HEK293 (cell line): ENCODE data around the gene GHDC.
A peak's percentile ranks its signal among the peaks of the same experiment; 100 is the strongest.

ENCODE experiments used
- CTCF ChIA-PET: fragments of 350-600 bp; formaldehyde crosslinking; extraction: SDS; loops from one replicate; lab custom pipeline; 2021; ENCODE audit warnings: antibody characterized with exemption; lab: Yijun Ruan, JAX
- POLR2A ChIA-PET: fragments of 300-600 bp; formaldehyde crosslinking; extraction: SDS; loops from one replicate; lab custom pipeline; 2020; ENCODE audit warnings: antibody characterized with exemption, inconsistent platforms; lab: Yijun Ruan, JAX
- H3K27ac ChIP-seq: fragments of 200-500 bp; sonication (Bioruptor generic); 2 replicates; pipeline ENCODE4 v1.5.1; 2014; ENCODE audit warnings: low read depth, low read length, control low read depth, inconsistent platforms; ENCODE audit errors: extremely low read depth
- H3K36me3 ChIP-seq, 2 experiments: fragments of 200-500 bp in 1 of 2; sonication (Bioruptor generic) in 1 of 2; 1 replicate in 1 of 2; 2 replicates in 1 of 2; pipeline ENCODE4 v1.5.1; 2014 to 2017; ENCODE audit warnings: inconsistent platforms in 2 of 2, low read length in 2 of 2; ENCODE audit not compliant: control insufficient read depth in 2 of 2, insufficient read depth in 1 of 2
- H3K4me1 ChIP-seq: fragments of 200-500 bp; sonication (Bioruptor generic); 2 replicates; pipeline ENCODE4 v1.5.1; 2014; ENCODE audit warnings: mild to moderate bottlenecking, low read length, inconsistent platforms; ENCODE audit not compliant: control insufficient read depth, insufficient read depth
- H3K4me3 ChIP-seq: 2 replicates; pipeline ENCODE4 v1.5.1; 2011; ENCODE audit warnings: low read depth, mild to moderate bottlenecking, control low read depth, low read length, moderate library complexity
- H3K9me3 ChIP-seq: fragments of 200-500 bp; sonication (Bioruptor generic); 2 replicates; pipeline ENCODE4 v1.5.1; 2014; ENCODE audit warnings: low read depth, low read length, inconsistent platforms; ENCODE audit not compliant: control insufficient read depth, insufficient read depth
- BCL6B ChIP-seq: fragments of 450-650 bp; formaldehyde crosslinking; IDR thresholded peaks from 2 replicates; pipeline ENCODE4 v1.5.1; 2017; ENCODE audit warnings: missing biosample characterization, missing genetic modification characterization
- GLIS1 ChIP-seq: fragments of 450-650 bp; formaldehyde crosslinking; IDR thresholded peaks from 2 replicates; pipeline ENCODE4 v1.5.1; 2016; ENCODE audit warnings: missing biosample characterization, missing genetic modification characterization
- HOXA7 ChIP-seq: sonication (generic); formaldehyde crosslinking; IDR thresholded peaks from 2 replicates; pipeline ENCODE4 v1.8.1; 2022; ENCODE audit warnings: missing genetic modification reagents, borderline replicate concordance
- HOXD13 ChIP-seq: sonication (generic); formaldehyde crosslinking; IDR thresholded peaks from 2 replicates; pipeline ENCODE4 v1.8.0; 2022; ENCODE audit warnings: missing genetic modification reagents, borderline replicate concordance
- KLF10 ChIP-seq: fragments of 450-650 bp; IDR thresholded peaks from 2 replicates; pipeline ENCODE4 v1.5.1; 2018; ENCODE audit warnings: missing biosample characterization, mild to moderate bottlenecking, missing genetic modification characterization
- KLF16 ChIP-seq: fragments of 450-650 bp; formaldehyde crosslinking; IDR thresholded peaks from 2 replicates; pipeline ENCODE4 v1.5.1; 2017; ENCODE audit warnings: missing biosample characterization, missing genetic modification characterization
- MYNN ChIP-seq: fragments of 450-650 bp; formaldehyde crosslinking; IDR thresholded peaks from 2 replicates; pipeline ENCODE4 v1.5.1; 2016; ENCODE audit warnings: missing biosample characterization, missing genetic modification characterization, borderline replicate concordance
- OSR2 ChIP-seq: fragments of 450-650 bp; formaldehyde crosslinking; IDR thresholded peaks from 2 replicates; pipeline ENCODE4 v1.5.1; 2016; ENCODE audit warnings: missing biosample characterization, missing genetic modification characterization
- SCRT2 ChIP-seq: fragments of 450-650 bp; formaldehyde crosslinking; IDR thresholded peaks from 2 replicates; pipeline ENCODE4 v1.5.1; 2016; ENCODE audit warnings: missing biosample characterization, missing genetic modification characterization
- ZNF114 ChIP-seq: fragments of 450-650 bp; formaldehyde crosslinking; IDR thresholded peaks from 2 replicates; pipeline ENCODE4 v1.5.0; 2017; ENCODE audit warnings: missing biosample characterization, missing genetic modification characterization
- ZNF140 ChIP-seq: fragments of 450-650 bp; formaldehyde crosslinking; IDR thresholded peaks from 2 replicates; pipeline ENCODE4 v1.5.1; 2016; ENCODE audit warnings: missing biosample characterization, missing genetic modification characterization
- ZNF221 ChIP-seq: fragments of 450-650 bp; formaldehyde crosslinking; IDR thresholded peaks from 2 replicates; pipeline ENCODE4 v1.5.1; 2017; ENCODE audit warnings: missing biosample characterization, missing genetic modification characterization, borderline replicate concordance
- ZNF23 ChIP-seq: fragments of 450-650 bp; formaldehyde crosslinking; IDR thresholded peaks from 2 replicates; pipeline ENCODE4 v1.5.1; 2016; ENCODE audit warnings: missing biosample characterization, missing genetic modification characterization, borderline replicate concordance
- ZNF366 ChIP-seq: fragments of 450-650 bp; formaldehyde crosslinking; conservative IDR thresholded peaks from 2 replicates; pipeline ENCODE4 v1.5.1; 2016; ENCODE audit warnings: missing biosample characterization, missing genetic modification characterization
- ZNF416 ChIP-seq: fragments of 450-650 bp; formaldehyde crosslinking; IDR thresholded peaks from 2 replicates; pipeline ENCODE4 v1.5.1; 2016; ENCODE audit warnings: missing biosample characterization, missing genetic modification characterization
- ZNF529 ChIP-seq: fragments of 450-650 bp; formaldehyde crosslinking; IDR thresholded peaks from 2 replicates; pipeline ENCODE4 v1.5.1; 2017; ENCODE audit warnings: missing genetic modification characterization, missing biosample characterization; ENCODE audit not compliant: insufficient replicate concordance
- ZNF549 ChIP-seq: fragments of 450-650 bp; IDR thresholded peaks from 2 replicates; pipeline ENCODE4 v1.5.1; 2018; ENCODE audit warnings: missing biosample characterization, missing genetic modification characterization, mild to moderate bottlenecking, inconsistent platforms, moderate library complexity
- ZNF555 ChIP-seq: fragments of 450-650 bp; formaldehyde crosslinking; conservative IDR thresholded peaks from 2 replicates; pipeline ENCODE4 v1.5.1; 2017; ENCODE audit warnings: missing biosample characterization, mild to moderate bottlenecking, missing genetic modification characterization, inconsistent platforms
- ZNF658 ChIP-seq: fragments of 450-650 bp; formaldehyde crosslinking; IDR thresholded peaks from 2 replicates; pipeline ENCODE4; 2016; ENCODE audit warnings: missing biosample characterization, missing genetic modification characterization
- ZNF664 ChIP-seq: fragments of 450-650 bp; formaldehyde crosslinking; IDR thresholded peaks from 2 replicates; pipeline ENCODE4 v1.5.1; 2016; ENCODE audit warnings: missing biosample characterization, missing genetic modification characterization
- ZNF677 ChIP-seq: fragments of 450-650 bp; IDR thresholded peaks from 2 replicates; pipeline ENCODE4 v1.5.0; 2018; ENCODE audit warnings: missing biosample characterization, mild to moderate bottlenecking, missing genetic modification characterization, moderate library complexity
- ZNF701 ChIP-seq: fragments of 450-650 bp; formaldehyde crosslinking; IDR thresholded peaks from 2 replicates; pipeline ENCODE4 v1.5.1; 2016; ENCODE audit warnings: missing biosample characterization, missing genetic modification characterization
- ZNF785 ChIP-seq: fragments of 450-650 bp; formaldehyde crosslinking; IDR thresholded peaks from 2 replicates; pipeline ENCODE4 v1.5.1; 2016; ENCODE audit warnings: missing biosample characterization, missing genetic modification characterization
- ZSCAN16 ChIP-seq: fragments of 450-650 bp; formaldehyde crosslinking; IDR thresholded peaks from 2 replicates; pipeline ENCODE4 v1.5.1; 2016; ENCODE audit warnings: missing biosample characterization, missing genetic modification characterization
- ZSCAN5A ChIP-seq: fragments of 450-650 bp; formaldehyde crosslinking; IDR thresholded peaks from 2 replicates; pipeline ENCODE4 v1.5.1; 2016; ENCODE audit warnings: missing biosample characterization, missing genetic modification characterization
- TF ChIP-seq, protein P1 (sequence below): fragments of 450-650 bp; formaldehyde crosslinking; IDR thresholded peaks from 2 replicates; pipeline ENCODE4 v1.5.1; 2016; ENCODE audit warnings: missing biosample characterization, missing genetic modification characterization

The GHDC gene

GRCh38 chr17:42230225-42230624 is 35.9 kb upstream of the GHDC start:
- Histone ChIP-seq H3K9me3 (no peaks in the 10 kb centered on the region), H3K27ac (no peak overlapping the region), H3K4me3 (no peak overlapping the region), H3K4me1 (peaks cover 2% of the 10 kb centered on the region; the same call in 1 of the 2 replicates), H3K36me3 (peaks cover 3 to 4% of the 10 kb centered on the region in 2 experiments; a peak in 2 of 3 replicates)
- ChIA-PET POLR2A (interaction anchor here (0.6 kb wide), 1 partner anchor 214 kb away, joined by 4 read pairs; no protein-coding TSS in a partner anchor), CTCF (interaction anchor here (0.6 to 1.7 kb wide), 5 partner anchors 8 to 92 kb away, joined by 3 to 10 read pairs (median 3); no protein-coding TSS in a partner anchor)
- TF ChIP-seq GLIS1 = no peak
- TF ChIP-seq ZNF701 (tag by site-specific recombination) = no peak
- TF ChIP-seq ZNF664 (tag by site-specific recombination) = no peak
- no peak for TF ChIP-seq ZNF529 (tag by site-specific recombination)
- TF ChIP-seq ZNF677 (tag by site-specific recombination) = no peak
- no peak for TF ChIP-seq ZNF416 (tag by site-specific recombination)

DNA sequence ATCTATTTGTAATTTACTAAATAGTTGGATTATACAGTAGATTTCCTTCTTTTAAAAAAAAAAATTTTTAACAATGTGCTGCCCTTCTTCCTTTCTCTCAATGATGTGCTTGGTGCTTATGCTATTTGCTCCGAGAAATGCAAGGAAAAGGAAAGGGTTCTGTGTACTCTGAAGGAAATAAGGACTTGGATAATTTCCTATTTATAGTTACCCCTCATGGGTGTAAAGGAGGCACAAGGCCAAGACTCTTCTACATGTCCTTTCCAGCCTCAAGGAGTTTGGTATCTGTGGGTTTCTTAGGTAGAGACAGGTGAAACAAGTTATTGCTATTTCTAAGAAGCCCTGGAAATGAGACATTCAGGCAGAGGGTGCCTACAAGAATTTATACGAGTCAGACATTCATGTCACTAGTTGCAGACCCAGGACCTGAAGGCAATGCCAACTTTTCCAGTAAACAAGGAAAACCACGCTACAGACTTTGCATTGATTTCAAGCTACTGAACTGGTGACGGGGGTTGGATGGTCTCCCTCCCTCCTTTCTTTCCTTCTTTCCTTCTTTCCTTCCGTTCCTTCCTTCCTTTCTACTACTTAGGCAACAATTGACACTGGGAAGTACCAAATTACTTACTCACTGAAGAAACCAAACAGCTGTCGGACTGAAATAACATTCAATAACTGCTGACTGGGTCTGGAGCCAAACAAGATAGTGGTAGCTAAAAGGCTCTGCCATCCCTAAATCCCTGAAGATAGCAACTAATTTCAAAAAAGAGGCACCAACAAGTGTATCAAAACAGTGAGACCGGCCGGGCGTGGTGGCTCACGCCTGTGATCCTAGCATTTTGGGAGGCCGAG is 33.8 kb upstream of the GHDC start:
- peaks cover 2% of the 10 kb centered on the region; the same call in 1 of the 2 replicates for H3K4me1 ChIP-seq
- no peak overlapping the region for H3K4me3 ChIP-seq
- peaks cover 7 to 19% of the 10 kb centered on the region in 2 experiments; a peak in 2 of 3 replicates for H3K36me3 ChIP-seq
- TF ChIP-seq ZNF366 (tag by site-specific recombination) = peak; percentile 41
- TF ChIP-seq HOXA7 (CRISPR knock-in tag) = no peak
- 0 out of 2 replicates have a peak, but pooled peaks have one; percentile 16 for TF ChIP-seq SCRT2 (tag by site-specific recombination)
- TF ChIP-seq, all 188 proteins: peak for 2
- H3K27ac ChIP-seq = no peak overlapping the region
- CTCF ChIA-PET = interaction anchor here (0.6 to 1.4 kb wide), 4 partner anchors 23 to 108 kb away, joined by 3 to 5 read pairs (median 4); no protein-coding TSS in a partner anchor
- no peaks in the 10 kb centered on the region for H3K9me3 ChIP-seq
- POLR2A ChIA-PET = interaction anchor here (0.6 kb wide), 1 partner anchor 56 kb away, joined by 5 read pairs; no protein-coding TSS in a partner anchor

- peaks cover 2% of the 10 kb centered on the region; the same call in 1 of the 2 replicates for H3K4me1 ChIP-seq
- no peak overlapping the region for H3K27ac ChIP-seq
- CTCF ChIA-PET = no interaction called here
- H3K36me3 ChIP-seq = peaks cover 12 to 27% of the 10 kb centered on the region in 2 experiments; a peak in 2 of 3 replicates
- no peak overlapping the region for H3K4me3 ChIP-seq
- TF ChIP-seq, protein P1, sequence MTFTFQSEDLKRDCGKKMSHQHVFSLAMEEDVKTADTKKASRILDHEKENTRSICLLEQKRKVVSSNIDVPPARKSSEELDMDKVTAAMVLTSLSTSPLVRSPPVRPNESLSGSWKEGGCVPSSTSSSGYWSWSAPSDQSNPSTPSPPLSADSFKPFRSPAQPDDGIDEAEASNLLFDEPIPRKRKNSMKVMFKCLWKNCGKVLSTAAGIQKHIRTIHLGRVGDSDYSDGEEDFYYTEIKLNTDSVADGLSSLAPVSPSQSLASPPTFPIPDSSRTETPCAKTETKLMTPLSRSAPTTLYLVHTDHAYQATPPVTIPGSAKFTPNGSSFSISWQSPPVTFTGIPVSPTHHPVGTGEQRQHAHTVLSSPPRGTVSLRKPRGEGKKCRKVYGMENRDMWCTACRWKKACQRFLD = no peak
- TF ChIP-seq ZNF555 (no peak), ZNF658 (tag by site-specific recombination) (no peak), ZNF114 (tag by site-specific recombination) (no peak), OSR2 (tag by site-specific recombination) (no peak), GLIS1 (no peak), KLF10 (tag by site-specific recombination) (no peak), ZNF549 (no peak), BCL6B (tag by site-specific recombination) (no peak), HOXD13 (no peak), ZNF785 (tag by site-specific recombination) (no peak), ZNF23 (tag by site-specific recombination) (no peak), HOXA7 (CRISPR knock-in tag) (no peak), ZSCAN5A (tag by site-specific recombination) (no peak), ZSCAN16 (tag by site-specific recombination) (no peak), ZNF221 (tag by site-specific recombination) (no peak), KLF16 (tag by site-specific recombination) (no peak), ZNF140 (tag by site-specific recombination) (no peak), MYNN (no peak)
- H3K9me3 ChIP-seq = no peaks in the 10 kb centered on the region
- POLR2A ChIA-PET = no interaction called here
Measured at GRCh38 chr17:42225646-42226045, 31.4 kb upstream of the GHDC start.
